Aorta (tissue), 5 donors: ENCODE results near the gene CCDC137. TPM values are rescaled to one million over a fixed set of nuclear protein-coding genes. Genes with fewer than 3 reads are reported as not detected.

ENCODE experiments used
- ATAC-seq: fragments of 200-7000 bp; cut with Tn5 transposase; one replicate; pipeline ENCODE4 v1.9.1; 2022; ENCODE audit warnings: moderate library complexity; ENCODE audit not compliant: low FRiP score
- DNase-seq, 2 donors: peaks; one replicate each; pipeline ENCODE4 v3.0.0-alpha.2; 2020
- H3K27ac ChIP-seq, 2 donors: one replicate each; pipeline ENCODE4 v1.5.1; 2013; ENCODE audit warnings: low read length in 2 of 2, mild to moderate bottlenecking in 2 of 2, moderate library complexity in 2 of 2, control low read depth in 1 of 2, inconsistent platforms in 1 of 2, low read depth in 1 of 2
- H3K27me3 ChIP-seq, 2 donors: one replicate each; pipeline ENCODE4 v1.6.1; 2013; ENCODE audit warnings: control low read depth in 1 of 2, low read length in 1 of 2, mild to moderate bottlenecking in 1 of 2, moderate library complexity in 1 of 2; ENCODE audit not compliant: insufficient read depth in 2 of 2, control insufficient read depth in 1 of 2
- H3K36me3 ChIP-seq, 2 donors: one replicate each; pipeline ENCODE4 v1.6.1; 2013; ENCODE audit warnings: control low read depth in 1 of 2, low read length in 1 of 2, mild to moderate bottlenecking in 1 of 2; ENCODE audit not compliant: insufficient read depth in 2 of 2, control insufficient read depth in 1 of 2
- H3K4me1 ChIP-seq, 2 donors: one replicate each; pipeline ENCODE4 v1.6.1; 2013; ENCODE audit warnings: low read length in 2 of 2, control low read depth in 1 of 2, mild to moderate bottlenecking in 1 of 2, moderate library complexity in 1 of 2; ENCODE audit not compliant: insufficient read depth in 2 of 2, control insufficient read depth in 1 of 2
- H3K4me3 ChIP-seq, 2 donors: one replicate each; pipeline ENCODE4 v1.5.1; 2013; ENCODE audit warnings: low read length in 2 of 2, control low read depth in 1 of 2, mild to moderate bottlenecking in 1 of 2
- H3K9me3 ChIP-seq: one replicate; pipeline ENCODE4 v1.6.1; 2013; ENCODE audit warnings: mild to moderate bottlenecking, low read length; ENCODE audit not compliant: control insufficient read depth
- WGBS, 2 donors: extraction: QIAGEN DNeasy Blood & Tissue Kit; methylation state at CpG; one replicate each; pipeline ENCODE4 v1.1.7; 2013; 5-methylcytosine and 5-hydroxymethylcytosine counted together
- intact Hi-C, 2 donors: fragments of 100-400 bp; cut with DNase I; formaldehyde crosslinking; loops; one replicate each; pipeline versions ENCODE4 v1.14.2 to v1.15.0; 2022
- microRNA-seq, 2 donors: library from miRNA; unstranded; fragments of <30 nt; microRNA quantifications; one replicate each; pipeline ENCODE4 v1.2.0, GENCODE V29; 2020
- polyA plus RNA-seq, 2 donors: library from polyadenylated mRNA; stranded (reverse); fragments of 200-250 nt; gene quantifications; one replicate each; pipeline ENCODE4 v1.2.3, GENCODE V29; 2013
- total RNA-seq, 2 donors: library from RNA; stranded (reverse); fragmentation: NEBNext Ultra II Directional; extraction: Animal tissue kit (Norgen Biotek cat#: 25700); gene quantifications; one replicate each; pipeline ENCODE4 v1.2.1, GENCODE V29; 2021
- donor health status: healthy with polysubstance abuse.
- donor health status: Bipolar disorder and iron deficiency.
- donor health status: DM: no; HTN: no; CAD: no.
- donor health status: DM: no; HTN: no; CAD: no.
- donor health status: DM: yes; HTN: yes; CAD: no.

Gene CCDC137
- total and polyA plus RNA-seq, 4 donors = 7.9 to 13.7 (median 13.2) TPM

DNA sequence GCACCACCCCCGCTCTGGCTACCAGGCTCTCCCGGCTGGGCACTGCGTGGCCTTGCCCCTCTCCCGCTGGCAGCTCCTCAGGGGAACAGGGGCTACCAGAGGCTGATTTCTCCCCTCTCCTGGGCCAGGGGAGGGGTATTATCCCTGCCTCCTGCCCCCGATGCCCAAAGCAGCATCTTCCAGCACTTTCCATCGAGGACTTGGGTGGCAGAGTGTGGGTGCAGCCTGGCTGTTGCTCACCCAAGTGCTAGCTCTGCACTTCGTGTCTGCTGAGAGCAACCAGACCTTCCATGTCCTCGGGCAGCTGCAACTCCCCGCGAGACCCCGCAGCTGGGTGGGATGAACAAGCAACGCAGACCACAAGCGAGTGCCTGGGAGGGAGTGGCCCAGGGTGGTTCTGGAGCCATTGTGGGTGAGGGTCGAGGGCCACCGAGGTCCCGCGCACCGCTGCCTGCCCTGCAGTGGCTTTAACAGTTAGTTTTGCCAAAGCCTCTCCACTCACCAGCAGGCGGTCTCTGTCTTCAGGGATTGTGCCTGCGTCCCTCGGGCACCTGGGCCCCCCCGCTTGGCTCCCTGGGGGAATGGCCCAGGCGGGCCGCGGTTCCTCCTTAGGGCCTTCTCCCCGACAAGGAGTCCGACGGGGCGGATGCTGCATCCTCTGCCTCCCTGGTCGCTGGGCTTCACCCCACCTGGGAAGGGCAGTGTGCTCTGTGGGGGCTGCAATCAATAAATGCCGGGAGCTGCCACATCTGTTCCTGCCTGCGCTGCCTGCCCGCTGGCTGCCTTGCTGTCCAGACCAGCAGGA, 53.9 kb downstream of the CCDC137 start:
- ATAC-seq (no peak), DNase-seq (peak in 1 of 2 donors; percentile 71)
- H3K9me3 ChIP-seq = no peaks in the 10 kb centered on the region
- H3K27ac ChIP-seq = no peak overlapping the region
- intact Hi-C loops = no loop called here
- no peaks in the 10 kb centered on the region for H3K27me3 ChIP-seq
- no peaks in the 10 kb centered on the region for H3K4me1 ChIP-seq
- 86% methylated on average over 33 of the region's 33 CpGs for WGBS, 2 donors
- H3K36me3 ChIP-seq = no peaks in the 10 kb centered on the region
- no peak overlapping the region for H3K4me3 ChIP-seq

DNA sequence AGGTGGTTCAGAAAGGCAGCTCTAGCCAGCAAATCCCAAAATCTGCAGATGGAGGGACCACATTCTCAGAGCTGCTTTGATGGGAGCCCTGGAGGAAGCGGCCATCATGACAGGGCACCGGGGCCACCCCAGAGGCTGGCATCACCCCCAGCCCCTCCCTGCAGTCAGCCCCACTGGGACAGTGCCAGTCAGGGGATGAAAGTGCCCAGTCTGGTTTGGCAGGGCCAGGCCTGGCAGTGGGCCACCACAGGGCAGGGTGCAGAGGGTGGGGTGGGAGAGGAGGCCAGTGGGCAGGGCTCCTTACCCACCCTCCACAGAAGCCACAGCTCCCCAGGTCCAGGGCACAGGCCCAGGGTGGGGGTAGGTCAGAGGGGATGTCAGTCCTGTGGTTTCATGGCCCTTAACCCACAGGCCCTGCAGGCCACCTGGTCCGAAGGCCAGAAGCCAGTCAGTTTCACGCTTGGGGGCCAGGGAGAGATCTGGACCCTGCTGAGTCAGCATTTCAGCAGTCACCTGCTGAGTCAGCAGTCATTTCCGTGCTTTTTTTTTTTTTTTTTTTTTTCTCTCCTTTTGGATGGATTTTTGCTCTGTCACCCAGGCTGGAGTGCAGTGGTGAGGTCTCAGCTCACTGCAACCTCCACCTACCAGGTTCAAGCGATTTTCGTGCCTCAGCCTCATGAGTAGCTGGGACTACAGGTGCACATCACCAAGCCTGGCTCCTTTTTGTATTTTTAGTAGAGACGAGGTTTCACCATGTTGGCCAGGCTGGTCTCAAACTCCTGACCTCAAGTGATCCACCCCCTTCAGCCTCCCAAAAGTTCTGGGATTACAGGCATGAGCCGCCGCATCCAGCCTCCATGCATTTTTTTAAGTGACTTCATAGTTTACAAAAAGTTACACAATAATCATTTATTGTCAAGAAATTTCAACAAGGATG, 55.9 kb downstream of the CCDC137 start:
- ATAC-seq (peak; percentile 39), DNase-seq (peak in 1 of 2 donors; percentile 68)
- intact Hi-C loops = no loop called here
- Histone ChIP-seq H3K36me3 (no peaks in the 10 kb centered on the region), H3K27ac (no peak overlapping the region), H3K4me3 (no peak overlapping the region), H3K9me3 (no peaks in the 10 kb centered on the region), H3K27me3 (no peaks in the 10 kb centered on the region), H3K4me1 (no peaks in the 10 kb centered on the region)
- 36 to 42% methylated on average over 10 of the region's 10 CpGs for WGBS, 2 donors

Small RNA genes lying within 50 kb of the gene (microRNA-seq; reads per million reads assigned to microRNA genes)
- 0.99 to 1.2 reads per million in 2 donors for gene MIR6786

Other genes with a start within 250 kb of the CCDC137 start
- 1,000 to 10,000 TPM; 2,309 to 2,547 TPM for gene ACTG1, start 153.9 kb upstream of the CCDC137 start, total RNA-seq
- 1,000 to 10,000 TPM; 1,438 to 2,310 TPM for gene ACTG1, start 153.9 kb upstream of the CCDC137 start, polyA plus RNA-seq
- gene FSCN2, start 138.4 kb upstream of the CCDC137 start, total RNA-seq = 1 to 10 TPM; 3.0 to 3.1 TPM
- gene FSCN2, start 138.4 kb upstream of the CCDC137 start, polyA plus RNA-seq = 1 to 10 TPM; 1.0 to 1.3 TPM
- 10 to 100 TPM; 20.9 to 32.2 TPM for gene FAAP100, start 114.4 kb upstream of the CCDC137 start, total RNA-seq
- 10 to 100 TPM in 1 of 2 donors, 1 to 10 TPM in 1; 8.8 to 48.4 TPM for gene FAAP100, start 114.4 kb upstream of the CCDC137 start, polyA plus RNA-seq
- 10 to 100 TPM; 74.4 to 94.3 TPM for gene NPLOC4, start 29.6 kb upstream of the CCDC137 start, total RNA-seq
- 10 to 100 TPM; 26.7 to 66.8 TPM for gene NPLOC4, start 29.6 kb upstream of the CCDC137 start, polyA plus RNA-seq
- under 1 TPM; 0.29 to 0.66 TPM for gene TSPAN10, start 29.5 kb upstream of the CCDC137 start, total RNA-seq
- under 1 TPM; 0.25 to 0.28 TPM for gene TSPAN10, start 29.5 kb upstream of the CCDC137 start, polyA plus RNA-seq
- under 1 TPM in 1 of 2 donors, not detected in 1; 0.58 TPM for gene PDE6G, start 10.2 kb upstream of the CCDC137 start, total RNA-seq
- gene PDE6G, start 10.2 kb upstream of the CCDC137 start, polyA plus RNA-seq = under 1 TPM in 1 of 2 donors, not detected in 1; 0.43 TPM
- 10 to 100 TPM; 14.0 to 20.0 TPM for gene OXLD1, start 132 bp upstream of the CCDC137 start, total RNA-seq
- gene OXLD1, start 132 bp upstream of the CCDC137 start, polyA plus RNA-seq = 10 to 100 TPM; 24.8 to 59.3 TPM
- gene ARL16, start 17.1 kb downstream of the CCDC137 start, total RNA-seq = 10 to 100 TPM; 20.5 to 29.7 TPM
- gene ARL16, start 17.1 kb downstream of the CCDC137 start, polyA plus RNA-seq = 10 to 100 TPM; 38.4 to 87.4 TPM
- gene HGS, start 17.3 kb downstream of the CCDC137 start, total RNA-seq = 10 to 100 TPM; 88.1 to 88.7 TPM
- gene HGS, start 17.3 kb downstream of the CCDC137 start, polyA plus RNA-seq = 100 to 1,000 TPM in 1 of 2 donors, 10 to 100 TPM in 1; 49.1 to 277 TPM
- gene MRPL12, start 36.6 kb downstream of the CCDC137 start, total RNA-seq = 10 to 100 TPM; 21.1 to 27.1 TPM
- 10 to 100 TPM; 40.1 to 57.7 TPM for gene MRPL12, start 36.6 kb downstream of the CCDC137 start, polyA plus RNA-seq
- gene SLC25A10, start 45.5 kb downstream of the CCDC137 start, total RNA-seq = 1 to 10 TPM; 2.1 to 3.0 TPM
- 1 to 10 TPM; 2.9 to 6.4 TPM for gene SLC25A10, start 45.5 kb downstream of the CCDC137 start, polyA plus RNA-seq
- under 1 TPM; 0.39 to 0.63 TPM for gene GCGR, start 137.4 kb downstream of the CCDC137 start, total RNA-seq
- not detected for gene GCGR, start 137.4 kb downstream of the CCDC137 start, polyA plus RNA-seq
- 100 to 1,000 TPM in 1 of 2 donors, 10 to 100 TPM in 1; 93.5 to 105 TPM for gene MCRIP1, start 166.6 kb downstream of the CCDC137 start, total RNA-seq
- gene MCRIP1, start 166.6 kb downstream of the CCDC137 start, polyA plus RNA-seq = 100 to 1,000 TPM; 158 to 310 TPM
- gene PPP1R27, start 168.3 kb downstream of the CCDC137 start, total RNA-seq = not detected
- under 1 TPM in 1 of 2 donors, not detected in 1; 0.41 TPM for gene PPP1R27, start 168.3 kb downstream of the CCDC137 start, polyA plus RNA-seq
- gene P4HB, start 193.8 kb downstream of the CCDC137 start, total RNA-seq = 100 to 1,000 TPM; 407 to 436 TPM
- gene P4HB, start 193.8 kb downstream of the CCDC137 start, polyA plus RNA-seq = 100 to 1,000 TPM; 275 to 537 TPM
- gene ARHGDIA, start 204.6 kb downstream of the CCDC137 start, total RNA-seq = 100 to 1,000 TPM; 303 to 422 TPM
- gene ARHGDIA, start 204.6 kb downstream of the CCDC137 start, polyA plus RNA-seq = 100 to 1,000 TPM; 163 to 310 TPM
- gene ALYREF, start 224.8 kb downstream of the CCDC137 start, total RNA-seq = 10 to 100 TPM; 38.6 to 43.3 TPM
- gene ALYREF, start 224.8 kb downstream of the CCDC137 start, polyA plus RNA-seq = 10 to 100 TPM; 29.7 to 36.1 TPM
- 10 to 100 TPM; 65.6 to 80.1 TPM for gene ANAPC11, start 225.0 kb downstream of the CCDC137 start, total RNA-seq
- gene ANAPC11, start 225.0 kb downstream of the CCDC137 start, polyA plus RNA-seq = 100 to 1,000 TPM; 190 to 195 TPM
- gene NPB, start 235.5 kb downstream of the CCDC137 start, total RNA-seq = 1 to 10 TPM in 1 of 2 donors, under 1 TPM in 1; 0.58 to 1.0 TPM
- 1 to 10 TPM in 1 of 2 donors, not detected in 1; 2.4 TPM for gene NPB, start 235.5 kb downstream of the CCDC137 start, polyA plus RNA-seq
- gene PCYT2, start 244.7 kb downstream of the CCDC137 start, total RNA-seq = 10 to 100 TPM; 14.6 to 20.8 TPM
- 10 to 100 TPM; 30.1 to 33.2 TPM for gene PCYT2, start 244.7 kb downstream of the CCDC137 start, polyA plus RNA-seq